KMS-11 (cell line): ENCODE data around the gene VDR.

Experiments
- H2AFZ ChIP-seq: fragments of 200-600 bp; sonication (generic); 2 replicates; pipeline ENCODE4 v1.6.1; 2016; ENCODE audit warnings: antibody characterized with exemption, mixed run types, low read depth
- H3K27ac ChIP-seq: fragments of 200-600 bp; sonication (generic); 2 replicates; pipeline ENCODE4 v1.6.1; 2016; ENCODE audit warnings: mild to moderate bottlenecking, mixed run types
- H3K27me3 ChIP-seq: fragments of 200-600 bp; sonication (generic); 2 replicates; pipeline ENCODE4 v1.6.1; 2017; ENCODE audit warnings: mild to moderate bottlenecking, low read depth, mixed run types, moderate library complexity; ENCODE audit not compliant: insufficient read depth
- H3K36me3 ChIP-seq: fragments of 200-600 bp; sonication (generic); 2 replicates; pipeline ENCODE4 v1.6.1; 2017; ENCODE audit warnings: mild to moderate bottlenecking, mixed run types; ENCODE audit not compliant: insufficient read depth
- H3K4me1 ChIP-seq: fragments of 200-600 bp; sonication (generic); 2 replicates; pipeline ENCODE4 v1.6.1; 2016; ENCODE audit warnings: mild to moderate bottlenecking, low read depth, mixed run types; ENCODE audit not compliant: poor library complexity, severe bottlenecking
- H3K4me2 ChIP-seq: fragments of 200-600 bp; sonication (generic); 2 replicates; pipeline ENCODE4 v1.7.0; 2016; ENCODE audit warnings: mild to moderate bottlenecking, mixed run types
- H3K4me3 ChIP-seq: fragments of 200-600 bp; sonication (generic); IDR thresholded peaks from 2 replicates; pipeline ENCODE4 v1.6.1; 2017; ENCODE audit warnings: low read depth, low read length, mixed read lengths; ENCODE audit not compliant: insufficient read depth
- H3K79me2 ChIP-seq: fragments of 200-600 bp; sonication (generic); 2 replicates; pipeline ENCODE4 v1.6.1; 2016; ENCODE audit warnings: low read depth, mixed run types; ENCODE audit not compliant: insufficient read depth
- H3K9ac ChIP-seq: fragments of 200-600 bp; sonication (generic); 2 replicates; pipeline ENCODE4 v1.6.1; 2016; ENCODE audit warnings: mild to moderate bottlenecking, mixed run types
- H4K20me1 ChIP-seq: fragments of 200-600 bp; sonication (generic); 2 replicates; pipeline ENCODE4 v1.6.1; 2016; ENCODE audit warnings: mild to moderate bottlenecking, mixed run types; ENCODE audit not compliant: insufficient read depth
- CTCF ChIP-seq: fragments of 200-600 bp; sonication (generic); conservative IDR thresholded peaks from 2 replicates; pipeline ENCODE4 v1.6.1; 2017; ENCODE audit warnings: low read depth, mild to moderate bottlenecking, antibody characterized with exemption, low read length, moderate library complexity, mixed read lengths

The VDR gene

GRCh38 chr12:47883663-47884195 is 21.1 kb downstream of the VDR start:
- H3K9ac ChIP-seq: no peak overlapping the region
- H3K4me3 ChIP-seq: no peak overlapping the region
- no peak overlapping the region; the same call in 1 of the 2 replicates for H3K4me2 ChIP-seq
- H3K36me3 ChIP-seq: no peaks in the 10 kb centered on the region
- peaks cover 4% of the 10 kb centered on the region; the same call in 1 of the 2 replicates for H3K79me2 ChIP-seq
- no peak for TF ChIP-seq CTCF
- no peaks in the 10 kb centered on the region for H3K27me3 ChIP-seq
- H3K4me1 ChIP-seq: peaks cover 20% of the 10 kb centered on the region
- no peaks in the 10 kb centered on the region for H4K20me1 ChIP-seq
- no peak overlapping the region for H2AFZ ChIP-seq
- no peak overlapping the region for H3K27ac ChIP-seq

GRCh38 chr12:47882781-47883546 is 21.8 kb downstream of the VDR start:
- H3K36me3 ChIP-seq: no peaks in the 10 kb centered on the region
- no peak for TF ChIP-seq CTCF
- no peak overlapping the region for H3K27ac ChIP-seq
- no peak overlapping the region for H3K4me3 ChIP-seq
- H3K79me2 ChIP-seq: no peaks in the 10 kb centered on the region
- H3K9ac ChIP-seq: no peak overlapping the region
- no peak overlapping the region for H2AFZ ChIP-seq
- H3K4me2 ChIP-seq: no peak overlapping the region; the same call in 1 of the 2 replicates
- H4K20me1 ChIP-seq: no peaks in the 10 kb centered on the region
- peaks cover 15% of the 10 kb centered on the region for H3K4me1 ChIP-seq
- H3K27me3 ChIP-seq: no peaks in the 10 kb centered on the region

GRCh38 chr12:47881826-47882427 is 22.9 kb downstream of the VDR start:
- H3K9ac ChIP-seq: no peak overlapping the region
- H3K36me3 ChIP-seq: no peaks in the 10 kb centered on the region
- H2AFZ ChIP-seq: no peak overlapping the region
- TF ChIP-seq CTCF: no peak
- H3K4me3 ChIP-seq: no peak overlapping the region
- H3K27ac ChIP-seq: no peak overlapping the region
- H3K4me1 ChIP-seq: peaks cover 15% of the 10 kb centered on the region
- H3K79me2 ChIP-seq: no peaks in the 10 kb centered on the region
- H3K27me3 ChIP-seq: no peaks in the 10 kb centered on the region
- H4K20me1 ChIP-seq: no peaks in the 10 kb centered on the region
- H3K4me2 ChIP-seq: no peak overlapping the region

- Histone ChIP-seq H3K27me3 (no peaks in the 10 kb centered on the region), H3K36me3 (no peaks in the 10 kb centered on the region), H2AFZ (no peak overlapping the region), H3K9ac (no peak overlapping the region), H3K4me3 (no peak overlapping the region), H3K27ac (no peak overlapping the region), H3K79me2 (no peaks in the 10 kb centered on the region), H3K4me1 (peaks cover 15% of the 10 kb centered on the region), H3K4me2 (no peak overlapping the region), H4K20me1 (no peaks in the 10 kb centered on the region)
- TF ChIP-seq CTCF: no peak
Observed at GRCh38 chr12:47881051-47881450, 23.7 kb downstream of the VDR start.
